Neural crest cell (in vitro differentiated cells): Measurements from ENCODE around the gene PLCL1. TPM values are rescaled to one million over a fixed set of nuclear protein-coding genes. Genes with fewer than 3 reads are reported as not detected.
A peak's percentile ranks its signal among the peaks of the same experiment; 100 is the strongest.

Source experiments
- DNase-seq: peaks from one replicate; pipeline ENCODE4 v3.0.0; 2021; ENCODE audit warnings: low read depth, mixed read lengths, low spot score
- H3K27ac Mint-ChIP-seq: one replicate; pipeline ENCODE4 v1.8.0; 2021; ENCODE audit warnings: mild to moderate bottlenecking, mixed read lengths; ENCODE audit not compliant: unreplicated experiment
- H3K27me3 Mint-ChIP-seq: 2 replicates; pipeline ENCODE4 v1.8.0; 2021; ENCODE audit warnings: low read depth, mild to moderate bottlenecking, mixed read lengths
- H3K36me3 Mint-ChIP-seq: 2 replicates; pipeline ENCODE4 v1.8.0; 2021; ENCODE audit warnings: low read depth, mild to moderate bottlenecking, mixed read lengths
- H3K4me1 Mint-ChIP-seq: 2 replicates; pipeline ENCODE4 v1.8.0; 2021; ENCODE audit warnings: mixed read lengths
- H3K4me3 Mint-ChIP-seq: one replicate; pipeline ENCODE4 v1.8.0; 2021; ENCODE audit warnings: mild to moderate bottlenecking, mixed read lengths
- H3K9me3 Mint-ChIP-seq: 2 replicates; pipeline ENCODE4 v1.8.0; 2021; ENCODE audit warnings: mixed read lengths
- CTCF ChIP-seq: fragments of 200-600 bp; sonication (generic); conservative IDR thresholded peaks from 2 replicates; pipeline ENCODE4 v1.5.0; 2021; ENCODE audit warnings: antibody characterized with exemption, mild to moderate bottlenecking
- total RNA-seq: library from RNA; stranded (reverse); gene quantifications from 2 replicates; pipeline ENCODE4 v1.2.1, GENCODE V29; 2021

The PLCL1 gene
- total RNA-seq, 1 donor from 2014 or later: 0.72 TPM

DNA sequence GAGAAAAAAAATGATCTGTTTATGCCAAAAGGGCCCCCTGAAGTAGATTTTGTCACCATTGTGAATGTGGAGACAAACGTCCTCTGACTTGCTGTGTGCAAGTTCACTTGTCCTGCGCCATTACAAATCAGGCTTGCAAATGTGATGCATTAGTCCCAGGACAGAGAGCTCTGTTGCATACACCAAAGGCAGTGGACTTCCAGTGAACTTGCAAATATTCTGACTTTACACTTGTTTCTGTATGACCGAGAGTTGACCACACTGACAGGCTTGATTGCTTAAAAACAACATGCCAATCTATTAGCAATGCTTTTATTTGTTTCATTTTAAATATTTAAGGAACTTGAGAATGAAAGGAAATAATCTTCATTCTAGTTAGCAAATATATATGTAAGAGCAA, 293.2 kb downstream of the PLCL1 start:
- H3K27me3 Mint-ChIP-seq: no peaks in the 10 kb centered on the region
- H3K9me3 Mint-ChIP-seq: no peaks in the 10 kb centered on the region

DNA sequence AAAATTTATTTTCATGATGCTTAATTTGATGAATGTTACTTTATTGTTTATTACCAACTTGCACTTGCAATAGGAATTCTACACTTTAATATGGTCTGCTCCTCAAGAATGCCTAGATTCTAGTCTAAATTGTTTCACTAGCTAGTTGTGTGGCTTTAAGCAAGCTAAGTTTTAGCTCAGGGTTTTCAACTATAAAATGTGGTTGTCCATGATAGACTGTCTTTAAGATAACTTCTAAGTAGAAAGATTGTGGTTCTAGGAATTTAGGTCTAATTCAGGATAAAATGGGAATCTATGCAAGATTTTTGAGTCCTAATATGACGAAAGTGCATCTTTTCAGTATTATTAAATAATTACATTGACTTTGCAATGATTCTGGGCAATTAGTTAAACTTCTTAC, 294.0 kb downstream of the PLCL1 start:
- Mint-ChIP-seq H3K27me3 (no peaks in the 10 kb centered on the region), H3K4me3 (no peak overlapping the region), H3K27ac (no peak overlapping the region), H3K36me3 (no peaks in the 10 kb centered on the region), H3K9me3 (no peaks in the 10 kb centered on the region), H3K4me1 (peaks cover 14% of the 10 kb centered on the region)
- no peak for TF ChIP-seq CTCF
- DNase-seq: no peak

More for the DNA sequence above, 293.2 kb downstream of the PLCL1 start:
- H3K27ac Mint-ChIP-seq: no peak overlapping the region
- H3K4me3 Mint-ChIP-seq: no peak overlapping the region
- no peaks in the 10 kb centered on the region for H3K36me3 Mint-ChIP-seq
- DNase-seq: no peak
- peaks cover 14% of the 10 kb centered on the region for H3K4me1 Mint-ChIP-seq
- no peak for TF ChIP-seq CTCF

- peaks cover 14% of the 10 kb centered on the region for H3K4me1 Mint-ChIP-seq
- H3K36me3 Mint-ChIP-seq: no peaks in the 10 kb centered on the region
- H3K9me3 Mint-ChIP-seq: no peaks in the 10 kb centered on the region
- H3K4me3 Mint-ChIP-seq: no peak overlapping the region
- no peaks in the 10 kb centered on the region for H3K27me3 Mint-ChIP-seq
- peak; percentile 5 for DNase-seq
- TF ChIP-seq CTCF: no peak
- H3K27ac Mint-ChIP-seq: no peak overlapping the region
Observed at GRCh38 chr2:198098918-198099317, 294.5 kb downstream of the PLCL1 start.

GRCh38 chr2:198100346-198100745, 296.0 kb downstream of the PLCL1 start:
- Mint-ChIP-seq H3K27ac (no peak overlapping the region), H3K9me3 (peaks cover 2% of the 10 kb centered on the region), H3K36me3 (no peaks in the 10 kb centered on the region), H3K4me1 (peaks cover 14% of the 10 kb centered on the region), H3K4me3 (no peak overlapping the region), H3K27me3 (no peaks in the 10 kb centered on the region)
- no peak for DNase-seq
- no peak for TF ChIP-seq CTCF

DNA sequence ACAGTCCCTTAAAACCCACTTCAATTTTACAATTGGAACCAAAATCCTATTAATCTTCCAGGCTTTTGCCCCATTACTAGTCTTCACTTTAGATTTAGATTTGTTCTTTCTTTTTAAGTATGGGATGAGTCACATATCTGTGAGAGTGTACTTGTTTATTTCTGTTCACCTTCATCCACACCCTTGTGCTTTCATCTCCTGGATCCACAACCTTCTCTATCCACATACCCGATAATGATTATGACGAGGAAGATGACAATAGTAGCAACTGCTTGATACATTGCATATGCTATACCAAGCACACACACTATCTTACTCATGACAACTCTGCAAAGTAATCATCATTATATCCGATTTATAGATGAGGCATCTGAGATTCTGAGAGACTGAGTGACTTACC, 297.3 kb downstream of the PLCL1 start:
- no peak for TF ChIP-seq CTCF
- no peaks in the 10 kb centered on the region for H3K36me3 Mint-ChIP-seq
- H3K4me1 Mint-ChIP-seq: peaks cover 14% of the 10 kb centered on the region
- H3K27me3 Mint-ChIP-seq: no peaks in the 10 kb centered on the region
- no peak overlapping the region for H3K4me3 Mint-ChIP-seq
- H3K27ac Mint-ChIP-seq: no peak overlapping the region
- no peak for DNase-seq
- H3K9me3 Mint-ChIP-seq: peaks cover 2% of the 10 kb centered on the region

DNA sequence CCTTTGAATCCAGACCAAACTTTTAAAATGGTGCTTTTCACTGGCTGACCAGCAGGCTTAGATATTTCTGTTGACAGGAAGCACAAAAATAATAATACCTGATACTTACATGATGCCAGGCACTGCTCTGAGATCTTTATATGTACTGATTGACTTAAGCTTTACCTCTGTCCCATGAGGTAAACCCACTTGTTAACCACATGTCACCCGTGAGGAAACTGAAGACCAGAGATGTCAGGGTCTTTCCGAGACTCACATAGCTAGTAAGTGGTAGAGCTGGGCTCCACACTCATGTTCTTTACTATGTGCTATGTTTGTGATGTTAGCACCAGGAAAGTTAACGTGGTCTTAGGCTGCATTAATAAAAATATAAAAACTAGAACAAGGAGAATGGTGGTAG, 297.7 kb downstream of the PLCL1 start:
- no peak for DNase-seq
- no peaks in the 10 kb centered on the region for H3K36me3 Mint-ChIP-seq
- no peaks in the 10 kb centered on the region for H3K27me3 Mint-ChIP-seq

More for the DNA sequence above, 297.7 kb downstream of the PLCL1 start:
- peaks cover 14% of the 10 kb centered on the region for H3K4me1 Mint-ChIP-seq
- peaks cover 2% of the 10 kb centered on the region for H3K9me3 Mint-ChIP-seq
- no peak overlapping the region for H3K27ac Mint-ChIP-seq
- H3K4me3 Mint-ChIP-seq: no peak overlapping the region
- TF ChIP-seq CTCF: no peak
